Gastroesophageal sphincter (tissue), 3 donors: Measurements from ENCODE around the gene AP3M1.
"Not testable (repeated sequence)": the region's sequence is repeated elsewhere in the genome, so short reads cannot be mapped to it uniquely, and the experiment has no call there.

Source experiments
- EP300 ChIP-seq: sonication (generic); formaldehyde crosslinking; IDR thresholded peaks from one replicate; pipeline ENCODE4 v1.6.1; 2017; ENCODE audit warnings: antibody characterized with exemption, mild to moderate bottlenecking
- POLR2A ChIP-seq, 2 donors: fragments of 450-650 bp; IDR thresholded peaks; one replicate each; pipeline ENCODE4 v1.6.1; 2017; ENCODE audit warnings: antibody characterized with exemption in 2 of 2, mild to moderate bottlenecking in 2 of 2, moderate library complexity in 1 of 2
- POLR2AphosphoS5 ChIP-seq: sonication (generic); formaldehyde crosslinking; IDR thresholded peaks from one replicate; pipeline ENCODE4 v1.6.1; 2017; ENCODE audit warnings: antibody characterized with exemption
- TF ChIP-seq, protein P1 (sequence below), 4 experiments: fragments of 200-600 bp in 2 of 4; fragments of 450-650 bp in 2 of 4; sonication (generic) in 1 of 4; IDR thresholded peaks; one replicate each; pipeline ENCODE4 v1.5.1; 2017 to 2019; ENCODE audit warnings: antibody characterized with exemption in 4 of 4, mild to moderate bottlenecking in 2 of 4, moderate library complexity in 2 of 4

DNA sequence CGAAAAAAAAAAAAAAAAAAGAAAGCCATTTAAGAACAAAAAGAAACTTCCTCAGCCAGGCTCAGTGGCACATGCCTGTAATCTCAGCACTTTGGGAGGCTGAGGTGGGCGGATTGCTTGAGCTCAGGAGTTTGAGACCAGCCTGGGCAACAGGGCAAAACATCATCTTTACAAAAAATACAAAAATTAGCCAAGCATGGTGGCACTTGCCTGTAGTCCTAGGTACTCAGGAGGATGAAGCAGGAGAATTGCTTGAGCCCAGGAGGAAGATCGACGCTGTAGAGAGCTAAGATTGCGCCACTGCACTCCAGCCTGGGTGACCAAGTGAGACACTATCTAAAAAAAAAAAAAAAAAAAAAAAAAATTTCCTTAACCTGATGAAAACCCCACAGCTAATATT is 12.0 kb downstream of the AP3M1 start:
- not testable (repeated sequence) for TF ChIP-seq POLR2AphosphoS5; POLR2A (IDR thresholded peaks at IDR 0.05); EP300
- TF ChIP-seq, protein P1, sequence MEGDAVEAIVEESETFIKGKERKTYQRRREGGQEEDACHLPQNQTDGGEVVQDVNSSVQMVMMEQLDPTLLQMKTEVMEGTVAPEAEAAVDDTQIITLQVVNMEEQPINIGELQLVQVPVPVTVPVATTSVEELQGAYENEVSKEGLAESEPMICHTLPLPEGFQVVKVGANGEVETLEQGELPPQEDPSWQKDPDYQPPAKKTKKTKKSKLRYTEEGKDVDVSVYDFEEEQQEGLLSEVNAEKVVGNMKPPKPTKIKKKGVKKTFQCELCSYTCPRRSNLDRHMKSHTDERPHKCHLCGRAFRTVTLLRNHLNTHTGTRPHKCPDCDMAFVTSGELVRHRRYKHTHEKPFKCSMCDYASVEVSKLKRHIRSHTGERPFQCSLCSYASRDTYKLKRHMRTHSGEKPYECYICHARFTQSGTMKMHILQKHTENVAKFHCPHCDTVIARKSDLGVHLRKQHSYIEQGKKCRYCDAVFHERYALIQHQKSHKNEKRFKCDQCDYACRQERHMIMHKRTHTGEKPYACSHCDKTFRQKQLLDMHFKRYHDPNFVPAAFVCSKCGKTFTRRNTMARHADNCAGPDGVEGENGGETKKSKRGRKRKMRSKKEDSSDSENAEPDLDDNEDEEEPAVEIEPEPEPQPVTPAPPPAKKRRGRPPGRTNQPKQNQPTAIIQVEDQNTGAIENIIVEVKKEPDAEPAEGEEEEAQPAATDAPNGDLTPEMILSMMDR (IDR thresholded peaks at IDR 0.05), result not testable (repeated sequence)
